GM19193 (cell line): Measurements from ENCODE around the gene CTU2.

Experiments
- POLR2A ChIP-seq: IDR thresholded peaks from 4 replicates; pipeline ENCODE4 v1.6.1; 2011; ENCODE audit not compliant: insufficient read depth, insufficient read length; ENCODE audit errors: extremely low read depth

CTU2 gene

GRCh38 chr16:88743693-88744576, 37.6 kb downstream of the CTU2 start:
- TF ChIP-seq POLR2A, result no peak

- no peak for TF ChIP-seq POLR2A
Observed at GRCh38 chr16:88744577-88745521, 38.5 kb downstream of the CTU2 start.

- no peak for TF ChIP-seq POLR2A
Observed at GRCh38 chr16:88746506-88746905, 40.2 kb downstream of the CTU2 start.

- no peak for TF ChIP-seq POLR2A
Observed at GRCh38 chr16:88747588-88748301, 41.4 kb downstream of the CTU2 start.

GRCh38 chr16:88748364-88748763, 42.1 kb downstream of the CTU2 start:
- TF ChIP-seq POLR2A, result no peak

- TF ChIP-seq POLR2A, result no peak
Observed at GRCh38 chr16:88749358-88749757, 43.1 kb downstream of the CTU2 start.

GRCh38 chr16:88750854-88751253, 44.6 kb downstream of the CTU2 start:
- no peak for TF ChIP-seq POLR2A

- TF ChIP-seq POLR2A, result no peak
Observed at GRCh38 chr16:88752386-88753002, 46.2 kb downstream of the CTU2 start.

- no peak for TF ChIP-seq POLR2A
Observed at GRCh38 chr16:88753191-88753590, 46.9 kb downstream of the CTU2 start.

- no peak for TF ChIP-seq POLR2A
Observed at GRCh38 chr16:88753602-88754001, 47.3 kb downstream of the CTU2 start.

GRCh38 chr16:88754109-88754911, 48.0 kb downstream of the CTU2 start:
- TF ChIP-seq POLR2A, result no peak

GRCh38 chr16:88754912-88755744, 48.8 kb downstream of the CTU2 start:
- TF ChIP-seq POLR2A, result no peak
